Neural progenitor cell (in vitro differentiated cells): ENCODE results near the gene TRIL.

Source experiments
- EZH2 ChIP-seq: fragments of 200-600 bp; sonication (generic); IDR thresholded peaks from 2 replicates; pipeline ENCODE4 v1.6.1; 2017; ENCODE audit warnings: antibody characterized with exemption, mild to moderate bottlenecking, moderate library complexity
- TF ChIP-seq, protein P1 (sequence below): fragments of 200-600 bp; sonication (generic); IDR thresholded peaks from 2 replicates; pipeline ENCODE4 v1.5.1; 2017; ENCODE audit warnings: antibody characterized with exemption, mild to moderate bottlenecking

DNA sequence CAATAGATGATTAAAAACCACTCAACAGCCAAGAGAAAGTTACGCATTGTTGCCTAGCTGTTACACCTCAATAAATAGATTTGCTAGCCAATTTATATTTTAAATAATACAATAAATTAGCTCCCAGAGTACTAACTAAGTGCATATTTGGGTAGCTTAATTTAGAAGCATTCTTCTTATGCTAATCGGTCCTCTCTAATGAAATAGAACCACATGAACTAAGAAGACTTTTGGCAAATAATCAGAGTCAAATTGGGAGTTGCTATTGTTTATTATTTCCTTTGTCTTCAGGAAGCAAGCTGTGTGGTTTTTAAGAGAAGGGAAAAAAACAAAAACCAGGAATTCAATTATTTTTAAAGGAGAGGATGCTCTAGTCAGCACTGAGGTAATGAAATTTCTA is 49.0 kb upstream of the TRIL start:
- TF ChIP-seq, protein P1, sequence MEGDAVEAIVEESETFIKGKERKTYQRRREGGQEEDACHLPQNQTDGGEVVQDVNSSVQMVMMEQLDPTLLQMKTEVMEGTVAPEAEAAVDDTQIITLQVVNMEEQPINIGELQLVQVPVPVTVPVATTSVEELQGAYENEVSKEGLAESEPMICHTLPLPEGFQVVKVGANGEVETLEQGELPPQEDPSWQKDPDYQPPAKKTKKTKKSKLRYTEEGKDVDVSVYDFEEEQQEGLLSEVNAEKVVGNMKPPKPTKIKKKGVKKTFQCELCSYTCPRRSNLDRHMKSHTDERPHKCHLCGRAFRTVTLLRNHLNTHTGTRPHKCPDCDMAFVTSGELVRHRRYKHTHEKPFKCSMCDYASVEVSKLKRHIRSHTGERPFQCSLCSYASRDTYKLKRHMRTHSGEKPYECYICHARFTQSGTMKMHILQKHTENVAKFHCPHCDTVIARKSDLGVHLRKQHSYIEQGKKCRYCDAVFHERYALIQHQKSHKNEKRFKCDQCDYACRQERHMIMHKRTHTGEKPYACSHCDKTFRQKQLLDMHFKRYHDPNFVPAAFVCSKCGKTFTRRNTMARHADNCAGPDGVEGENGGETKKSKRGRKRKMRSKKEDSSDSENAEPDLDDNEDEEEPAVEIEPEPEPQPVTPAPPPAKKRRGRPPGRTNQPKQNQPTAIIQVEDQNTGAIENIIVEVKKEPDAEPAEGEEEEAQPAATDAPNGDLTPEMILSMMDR: no peak
- no peak for TF ChIP-seq EZH2
